GM21381 (cell line): ENCODE results near the gene SLC2A5.

Experiments used
- ATAC-seq: cut with Tn5 transposase; IDR thresholded peaks from one replicate; pipeline ENCODE4 v1.9.1; 2021; ENCODE audit warnings: mild to moderate bottlenecking, moderate library complexity; ENCODE audit not compliant: unreplicated experiment

Gene SLC2A5

GRCh38 chr1:9093581-9093980, 24.1 kb upstream of the SLC2A5 start:
- ATAC-seq = no peak

- ATAC-seq = no peak
These were observed 23.7 kb upstream of the SLC2A5 start for GRCh38 chr1:9093091-9093490.

GRCh38 chr1:9088807-9089206, 19.4 kb upstream of the SLC2A5 start:
- ATAC-seq = no peak

- no peak for ATAC-seq
These were observed 18.1 kb upstream of the SLC2A5 start for GRCh38 chr1:9087411-9088125.

GRCh38 chr1:9086796-9087195, 17.4 kb upstream of the SLC2A5 start:
- no peak for ATAC-seq

GRCh38 chr1:9086045-9086444, 16.6 kb upstream of the SLC2A5 start:
- ATAC-seq = no peak

- no peak for ATAC-seq
These were observed 16.0 kb upstream of the SLC2A5 start for GRCh38 chr1:9085306-9085940.

GRCh38 chr1:9084906-9085305, 15.5 kb upstream of the SLC2A5 start:
- no peak for ATAC-seq

GRCh38 chr1:9081473-9081872, 12.0 kb upstream of the SLC2A5 start:
- no peak for ATAC-seq

GRCh38 chr1:9080705-9081291, 11.4 kb upstream of the SLC2A5 start:
- ATAC-seq = no peak

GRCh38 chr1:9079988-9080704, 10.7 kb upstream of the SLC2A5 start:
- ATAC-seq = peak; percentile 47

- ATAC-seq = no peak
These were observed 9.5 kb upstream of the SLC2A5 start for GRCh38 chr1:9078752-9079500.

GRCh38 chr1:9078015-9078751, 8.7 kb upstream of the SLC2A5 start:
- no peak for ATAC-seq

GRCh38 chr1:9075022-9075421, 5.6 kb upstream of the SLC2A5 start:
- no peak for ATAC-seq

- no peak for ATAC-seq
These were observed 3.7 kb upstream of the SLC2A5 start for GRCh38 chr1:9073143-9073542.

- no peak for ATAC-seq
These were observed 2.3 kb upstream of the SLC2A5 start for GRCh38 chr1:9071554-9072235.

- ATAC-seq = no peak
These were observed 1.1 kb upstream of the SLC2A5 start for GRCh38 chr1:9070486-9070885.

- peak; percentile 1 for ATAC-seq
These were observed 482 bp downstream of the SLC2A5 start for GRCh38 chr1:9068981-9069325.

- ATAC-seq = no peak
These were observed 2.3 kb downstream of the SLC2A5 start for GRCh38 chr1:9066945-9067807.
